Neural cell (in vitro differentiated cells): Measurements from ENCODE around the gene IL4I1.

Experiments
- CTCF ChIP-seq: fragments of 450-650 bp; IDR thresholded peaks from 2 replicates; pipeline ENCODE4 v1.5.1; 2014; ENCODE audit warnings: antibody characterized with exemption, mild to moderate bottlenecking, moderate library complexity; ENCODE audit not compliant: poor library complexity, severe bottlenecking
- EP300 ChIP-seq: fragments of 450-650 bp; conservative IDR thresholded peaks from 2 replicates; pipeline ENCODE4 v1.6.1; 2014; ENCODE audit warnings: antibody characterized with exemption, mild to moderate bottlenecking, moderate library complexity; ENCODE audit not compliant: poor library complexity, severe bottlenecking
- EZH2 ChIP-seq: fragments of 200-600, 300-800 bp; shearing (Covaris generic), sonication (generic); IDR thresholded peaks from 2 replicates; pipeline ENCODE4 v1.6.1; 2014; ENCODE audit warnings: antibody characterized with exemption, low read length, borderline replicate concordance, mild to moderate bottlenecking; ENCODE audit not compliant: insufficient read depth, poor library complexity, severe bottlenecking
- POLR2AphosphoS5 ChIP-seq: IDR thresholded peaks from 2 replicates; pipeline ENCODE4 v1.6.1; 2012
- RAD21 ChIP-seq: fragments of 450-650 bp; conservative IDR thresholded peaks from 2 replicates; pipeline ENCODE4 v1.6.1; 2014; ENCODE audit warnings: antibody characterized with exemption, mild to moderate bottlenecking, moderate library complexity
- REST ChIP-seq: IDR thresholded peaks from 2 replicates; pipeline ENCODE4 v1.6.1; 2012; ENCODE audit warnings: borderline replicate concordance
- SMC3 ChIP-seq: fragments of 450-650 bp; conservative IDR thresholded peaks from 2 replicates; pipeline ENCODE4 v1.6.1; 2014; ENCODE audit warnings: antibody characterized with exemption, mild to moderate bottlenecking, moderate library complexity; ENCODE audit not compliant: poor library complexity
- TAF1 ChIP-seq: IDR thresholded peaks from 2 replicates; pipeline ENCODE4 v1.6.1; 2012; ENCODE audit warnings: low read depth

GRCh38 chr19:49884760-49885159 lies 11.9 kb downstream of the IL4I1 start:
- no peak for TF ChIP-seq EZH2
- no peak for TF ChIP-seq CTCF
- TF ChIP-seq EP300 = no peak
- no peak for TF ChIP-seq RAD21
- no peak for TF ChIP-seq POLR2AphosphoS5
- TF ChIP-seq TAF1 = no peak
- no peak for TF ChIP-seq REST
- TF ChIP-seq SMC3 = no peak
